ENCODE measurements around the gene FAM114A1.
A peak's percentile ranks its signal among the peaks of the same experiment; 100 is the strongest.

The FAM114A1 gene

DNA sequence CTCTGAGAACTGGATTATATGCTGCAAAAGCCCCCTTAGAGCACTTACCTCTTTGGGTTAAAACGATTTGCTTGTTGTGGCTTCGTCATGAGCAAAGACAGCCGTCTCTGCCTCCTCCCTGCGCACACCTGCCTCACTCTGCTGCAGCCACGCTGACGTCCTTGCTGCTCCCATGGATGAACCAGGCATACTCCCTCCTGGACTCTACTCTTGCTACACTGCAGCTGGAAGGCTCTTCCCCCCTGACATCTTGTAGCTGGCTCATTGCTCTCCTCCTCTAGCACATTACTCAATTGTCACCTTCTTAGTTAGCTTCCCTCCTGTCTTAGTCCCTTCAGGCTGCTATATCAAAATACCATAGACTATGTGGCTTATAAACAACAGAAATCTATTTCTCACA is 59.3 kb downstream of the FAM114A1 start:
- TF ChIP-seq, protein P1, sequence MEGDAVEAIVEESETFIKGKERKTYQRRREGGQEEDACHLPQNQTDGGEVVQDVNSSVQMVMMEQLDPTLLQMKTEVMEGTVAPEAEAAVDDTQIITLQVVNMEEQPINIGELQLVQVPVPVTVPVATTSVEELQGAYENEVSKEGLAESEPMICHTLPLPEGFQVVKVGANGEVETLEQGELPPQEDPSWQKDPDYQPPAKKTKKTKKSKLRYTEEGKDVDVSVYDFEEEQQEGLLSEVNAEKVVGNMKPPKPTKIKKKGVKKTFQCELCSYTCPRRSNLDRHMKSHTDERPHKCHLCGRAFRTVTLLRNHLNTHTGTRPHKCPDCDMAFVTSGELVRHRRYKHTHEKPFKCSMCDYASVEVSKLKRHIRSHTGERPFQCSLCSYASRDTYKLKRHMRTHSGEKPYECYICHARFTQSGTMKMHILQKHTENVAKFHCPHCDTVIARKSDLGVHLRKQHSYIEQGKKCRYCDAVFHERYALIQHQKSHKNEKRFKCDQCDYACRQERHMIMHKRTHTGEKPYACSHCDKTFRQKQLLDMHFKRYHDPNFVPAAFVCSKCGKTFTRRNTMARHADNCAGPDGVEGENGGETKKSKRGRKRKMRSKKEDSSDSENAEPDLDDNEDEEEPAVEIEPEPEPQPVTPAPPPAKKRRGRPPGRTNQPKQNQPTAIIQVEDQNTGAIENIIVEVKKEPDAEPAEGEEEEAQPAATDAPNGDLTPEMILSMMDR (conservative IDR thresholded peaks at IDR 0.05), result no peak
- peak overlapping the region; percentile 91 for H3K27ac ChIP-seq

DNA sequence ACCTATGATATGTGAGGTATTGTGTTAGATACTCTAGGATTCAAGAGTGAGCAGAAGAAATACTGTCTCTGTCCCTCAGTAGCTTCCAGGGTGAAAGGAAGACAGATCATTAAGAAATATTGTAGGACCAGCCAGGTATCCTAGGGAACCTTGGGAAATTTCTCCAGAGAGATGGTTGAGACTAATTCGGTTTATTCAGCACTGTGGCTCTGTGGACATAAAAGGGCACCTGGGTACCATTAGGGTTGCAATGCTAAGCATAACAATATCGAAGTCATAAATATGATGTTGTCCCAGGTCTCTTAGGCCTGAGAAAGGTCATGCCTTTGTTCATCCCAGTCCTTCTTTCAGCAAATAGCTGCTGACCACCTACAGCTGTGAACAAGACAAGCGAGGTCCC is 61.0 kb downstream of the FAM114A1 start:
- TF ChIP-seq, protein P1 (conservative IDR thresholded peaks at IDR 0.05), result no peak
- no peak overlapping the region; the same call in 1 of the 2 replicates for H3K27ac ChIP-seq

DNA sequence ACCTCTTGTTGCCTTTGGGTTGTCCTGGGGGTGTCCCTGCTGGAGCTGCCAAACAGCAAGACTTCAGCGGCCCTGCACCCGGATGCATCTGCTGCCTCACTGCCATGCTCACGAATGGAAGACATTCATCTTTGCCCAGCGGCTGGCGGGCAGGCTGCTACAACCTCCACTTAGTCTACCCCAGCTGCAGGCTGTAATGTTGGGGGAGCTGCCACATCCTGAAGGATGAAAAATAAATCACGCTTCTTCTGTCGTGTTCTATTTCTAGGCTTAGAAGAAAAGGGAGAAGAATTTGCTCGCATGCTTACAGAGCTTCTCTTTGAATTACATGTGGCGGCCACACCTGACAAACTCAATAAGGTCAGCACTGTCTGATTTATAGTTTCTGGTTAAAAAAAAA is 61.4 kb downstream of the FAM114A1 start:
- H3K27ac ChIP-seq, result no peak overlapping the region
- TF ChIP-seq, protein P1 (conservative IDR thresholded peaks at IDR 0.05), result no peak

DNA sequence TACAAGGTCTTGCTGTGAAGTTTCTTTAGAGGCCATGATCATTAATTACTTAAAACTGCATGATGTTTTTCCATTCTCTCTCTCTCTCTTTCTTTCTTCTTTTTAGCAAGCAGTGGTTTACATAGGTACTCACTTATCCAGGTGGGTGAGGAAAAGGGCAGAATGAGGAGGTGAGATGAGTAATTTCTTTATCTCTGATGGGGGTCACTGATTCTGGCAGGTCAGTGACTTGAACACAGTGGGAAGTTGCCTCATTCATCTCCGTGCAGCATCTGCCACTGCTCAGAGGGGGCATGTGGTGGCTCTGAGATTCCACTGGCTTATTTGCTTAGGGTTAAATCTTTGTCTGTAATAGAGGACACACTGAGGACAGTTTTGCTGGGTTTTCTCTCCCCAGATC is 62.6 kb downstream of the FAM114A1 start:
- TF ChIP-seq, protein P1 (conservative IDR thresholded peaks at IDR 0.05), result no peak
- no peak overlapping the region for H3K27ac ChIP-seq

DNA sequence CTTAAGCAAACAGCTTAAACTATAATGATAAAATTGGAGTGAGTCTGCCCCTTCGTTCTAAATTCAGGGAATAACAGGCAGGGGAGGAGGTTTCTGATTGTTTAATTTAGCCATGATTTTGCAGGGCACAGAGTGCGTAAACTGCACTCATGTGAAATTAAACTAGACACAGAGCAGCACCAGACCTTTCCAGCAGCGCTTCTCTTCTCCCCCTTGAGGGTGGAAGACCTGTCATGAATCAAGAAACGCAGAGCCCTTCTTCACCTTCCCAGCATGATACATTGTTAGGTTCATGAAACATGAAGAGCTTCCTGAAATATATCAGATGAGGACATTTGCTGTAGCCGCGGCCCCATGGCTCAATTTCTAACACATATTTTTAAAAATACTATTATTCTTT is 63.1 kb downstream of the FAM114A1 start:
- TF ChIP-seq, protein P1 (conservative IDR thresholded peaks at IDR 0.05), result no peak
- no peak overlapping the region for H3K27ac ChIP-seq

DNA sequence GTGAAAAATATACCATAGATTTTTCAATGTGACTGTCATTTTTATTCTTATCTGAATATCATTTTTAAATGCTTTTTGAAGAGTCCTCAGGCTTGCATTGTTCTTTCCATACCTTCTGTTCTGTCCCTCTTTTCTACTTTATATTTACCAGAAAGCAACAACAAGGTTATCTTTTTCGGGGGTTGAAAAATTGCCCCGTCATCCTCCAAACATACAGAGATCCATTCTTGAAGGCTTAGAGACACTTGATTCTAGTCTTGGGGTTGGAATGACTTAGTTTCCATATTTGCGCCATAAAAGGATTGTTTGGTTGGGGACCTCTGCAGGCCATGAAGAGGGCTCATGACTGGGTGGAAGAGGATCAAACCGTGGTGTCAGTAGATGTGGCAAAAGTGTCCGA is 63.5 kb downstream of the FAM114A1 start:
- H3K27ac ChIP-seq, result no peak overlapping the region
- TF ChIP-seq, protein P1 (conservative IDR thresholded peaks at IDR 0.05), result no peak

DNA sequence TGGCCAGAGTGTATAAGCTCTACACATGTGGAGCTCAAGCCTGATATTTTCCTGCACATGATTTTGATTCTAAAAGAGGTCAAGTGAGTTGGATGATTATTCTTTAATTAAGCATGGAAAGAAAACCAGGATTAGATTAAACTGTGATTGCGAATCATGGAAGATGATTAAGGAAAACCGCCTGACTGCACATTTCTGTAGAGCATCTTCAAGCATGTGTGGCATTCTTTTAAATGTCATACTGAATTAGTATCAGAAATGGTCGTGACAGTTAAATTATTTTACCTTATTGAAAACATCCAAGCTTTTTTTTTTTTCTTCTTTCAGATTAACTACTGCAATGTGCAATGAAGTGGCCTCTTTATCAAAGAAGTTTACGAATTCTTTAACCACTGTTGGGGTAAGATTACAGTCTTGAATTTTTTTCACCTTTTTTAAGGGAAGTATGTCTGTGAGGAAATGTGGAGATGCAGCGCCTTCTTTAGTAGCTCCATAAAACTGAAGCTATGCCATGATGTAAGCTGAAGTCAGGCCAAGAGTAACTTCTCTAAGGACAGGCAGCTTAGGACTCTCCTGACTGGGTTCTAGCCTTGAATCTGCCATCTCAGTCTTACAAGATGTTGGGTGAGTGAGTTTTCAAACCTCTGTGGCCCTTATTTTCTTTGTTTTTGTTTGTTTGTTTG is 67.9 kb downstream of the FAM114A1 start:
- TF ChIP-seq, protein P1 (conservative IDR thresholded peaks at IDR 0.05), result no peak
- no peak overlapping the region for H3K27ac ChIP-seq

Measured in VCaP (cell line).